Duodenal mucosa (tissue), 2 donors: Measurements from ENCODE around the gene BCL2A1.

Experiments used
- H3K27ac ChIP-seq: one replicate; pipeline ENCODE4 v1.7.0; 2013; ENCODE audit warnings: low read depth, low read length
- H3K27me3 ChIP-seq, 2 donors: one replicate each; pipeline ENCODE4 v1.7.0; 2013; ENCODE audit warnings: low read length in 2 of 2, control low read depth in 1 of 2; ENCODE audit not compliant: insufficient read depth in 2 of 2, control insufficient read depth in 1 of 2
- H3K36me3 ChIP-seq, 2 donors: one replicate each; pipeline ENCODE4 v1.7.0; 2013; ENCODE audit warnings: low read length in 2 of 2, control low read depth in 1 of 2; ENCODE audit not compliant: insufficient read depth in 2 of 2, control insufficient read depth in 1 of 2
- H3K4me1 ChIP-seq, 2 donors: one replicate each; pipeline ENCODE4 v1.7.0; 2013; ENCODE audit warnings: low read length in 2 of 2, control low read depth in 1 of 2; ENCODE audit not compliant: insufficient read depth in 2 of 2, control insufficient read depth in 1 of 2
- H3K4me3 ChIP-seq, 2 donors: one replicate each; pipeline ENCODE4 v1.7.0; 2013; ENCODE audit warnings: low read length in 2 of 2, low read depth in 1 of 2
- H3K9ac ChIP-seq, 2 donors: one replicate each; pipeline ENCODE4 v1.7.0; 2013; ENCODE audit warnings: low read length in 2 of 2, low read depth in 1 of 2
- H3K9me3 ChIP-seq, 2 donors: one replicate each; pipeline ENCODE4 v1.7.0; 2013; ENCODE audit warnings: low read length in 2 of 2, control low read depth in 1 of 2; ENCODE audit not compliant: control insufficient read depth in 1 of 2

BCL2A1 gene

GRCh38 chr15:79990280-79990996 lies 19.4 kb upstream of the BCL2A1 start:
- Histone ChIP-seq H3K27ac (no peak overlapping the region), H3K4me1 (peaks cover 0 to 2% of the 10 kb centered on the region in 2 donors), H3K36me3 (no peaks in the 10 kb centered on the region), H3K4me3 (no peak overlapping the region), H3K9ac (no peak overlapping the region), H3K27me3 (no peaks in the 10 kb centered on the region), H3K9me3 (no peaks in the 10 kb centered on the region)

- Histone ChIP-seq H3K9me3 (no peaks in the 10 kb centered on the region), H3K27me3 (no peaks in the 10 kb centered on the region), H3K4me1 (peaks cover 0 to 2% of the 10 kb centered on the region in 2 donors), H3K36me3 (no peaks in the 10 kb centered on the region), H3K9ac (no peak overlapping the region), H3K27ac (no peak overlapping the region), H3K4me3 (no peak overlapping the region)
Observed at GRCh38 chr15:79989682-79990081, 18.7 kb upstream of the BCL2A1 start.

GRCh38 chr15:79989183-79989582 lies 18.2 kb upstream of the BCL2A1 start:
- H3K9me3 ChIP-seq: no peaks in the 10 kb centered on the region
- H3K4me3 ChIP-seq: no peak overlapping the region
- no peak overlapping the region for H3K9ac ChIP-seq
- peaks cover 0 to 2% of the 10 kb centered on the region in 2 donors for H3K4me1 ChIP-seq
- no peaks in the 10 kb centered on the region for H3K27me3 ChIP-seq
- H3K27ac ChIP-seq: no peak overlapping the region
- H3K36me3 ChIP-seq: no peaks in the 10 kb centered on the region

- no peak overlapping the region for H3K9ac ChIP-seq
- H3K36me3 ChIP-seq: no peaks in the 10 kb centered on the region
- H3K9me3 ChIP-seq: no peaks in the 10 kb centered on the region
- H3K4me3 ChIP-seq: no peak overlapping the region
- H3K27ac ChIP-seq: no peak overlapping the region
- no peaks in the 10 kb centered on the region for H3K27me3 ChIP-seq
- H3K4me1 ChIP-seq: peaks cover 0 to 2% of the 10 kb centered on the region in 2 donors
Observed at GRCh38 chr15:79988448-79989117, 17.6 kb upstream of the BCL2A1 start.

- Histone ChIP-seq H3K27me3 (no peaks in the 10 kb centered on the region), H3K4me1 (peaks cover 0 to 2% of the 10 kb centered on the region in 2 donors), H3K36me3 (no peaks in the 10 kb centered on the region), H3K4me3 (no peak overlapping the region), H3K27ac (no peak overlapping the region), H3K9me3 (no peaks in the 10 kb centered on the region), H3K9ac (no peak overlapping the region)
Observed at GRCh38 chr15:79987969-79988368, 17.0 kb upstream of the BCL2A1 start.

- Histone ChIP-seq H3K27me3 (no peaks in the 10 kb centered on the region), H3K9me3 (no peaks in the 10 kb centered on the region), H3K9ac (no peak overlapping the region), H3K27ac (no peak overlapping the region), H3K36me3 (no peaks in the 10 kb centered on the region), H3K4me3 (no peak overlapping the region), H3K4me1 (peaks cover 0 to 2% of the 10 kb centered on the region in 2 donors)
Observed at GRCh38 chr15:79987569-79987955, 16.6 kb upstream of the BCL2A1 start.

GRCh38 chr15:79981831-79982455 lies 10.9 kb upstream of the BCL2A1 start:
- H3K36me3 ChIP-seq: no peaks in the 10 kb centered on the region
- H3K27ac ChIP-seq: no peak overlapping the region
- H3K4me1 ChIP-seq: peaks cover 15 to 16% of the 10 kb centered on the region in 2 donors

GRCh38 chr15:79978655-79979514 lies 7.9 kb upstream of the BCL2A1 start:
- H3K27ac ChIP-seq: no peak overlapping the region
- peaks cover 15 to 16% of the 10 kb centered on the region in 2 donors for H3K4me1 ChIP-seq
- H3K36me3 ChIP-seq: no peaks in the 10 kb centered on the region
- no peaks in the 10 kb centered on the region for H3K9me3 ChIP-seq
- H3K4me3 ChIP-seq: no peak overlapping the region
- H3K9ac ChIP-seq: no peak overlapping the region
- no peaks in the 10 kb centered on the region for H3K27me3 ChIP-seq

More at GRCh38 chr15:79981831-79982455, 10.9 kb upstream of the BCL2A1 start:
- Histone ChIP-seq H3K9me3 (no peaks in the 10 kb centered on the region), H3K4me3 (no peak overlapping the region), H3K27me3 (no peaks in the 10 kb centered on the region), H3K9ac (no peak overlapping the region)

- Histone ChIP-seq H3K9me3 (no peaks in the 10 kb centered on the region), H3K27ac (no peak overlapping the region), H3K4me1 (peaks cover 15 to 16% of the 10 kb centered on the region in 2 donors), H3K9ac (no peak overlapping the region), H3K27me3 (no peaks in the 10 kb centered on the region), H3K36me3 (no peaks in the 10 kb centered on the region), H3K4me3 (no peak overlapping the region)
Observed at GRCh38 chr15:79978260-79978654, 7.3 kb upstream of the BCL2A1 start.
